Adrenal gland (tissue), 12 donors: ENCODE measurements around the gene PDE8A. TPM values are rescaled to one million over a fixed set of nuclear protein-coding genes. Genes with fewer than 3 reads are reported as not detected.
A peak's percentile ranks its signal among the peaks of the same experiment; 100 is the strongest.
"Not testable (repeated sequence)": the region's sequence is repeated elsewhere in the genome, so short reads cannot be mapped to it uniquely, and the experiment has no call there.

ENCODE experiments used
- DNase-seq, 7 donors: peaks; one replicate each; pipeline ENCODE4 v3.0.0-alpha.2; 2019 to 2020
- H3K27ac ChIP-seq, 5 donors: fragments of 200-600 bp; sonication (generic) in 4 of 5; 1 replicate in 3 of 5; 2 replicates in 2 of 5; pipeline versions ENCODE4 v1.5.1 to v1.8.0; 2016 to 2020; ENCODE audit warnings: mild to moderate bottlenecking in 1 of 5
- H3K27me3 ChIP-seq: fragments of 200-600 bp; 2 replicates; pipeline ENCODE4 v1.8.0; 2021
- H3K36me3 ChIP-seq, 2 donors: fragments of 200-600 bp; replicated peaks in 1 of 2; 1 replicate in 1 of 2; 2 replicates in 1 of 2; pipeline versions ENCODE4 v1.5.1 to v1.8.0; 2018 to 2022
- H3K4me1 ChIP-seq, 2 donors: fragments of 200-600 bp; replicated peaks in 1 of 2; 1 replicate in 1 of 2; 2 replicates in 1 of 2; pipeline versions ENCODE4 v1.5.1 to v1.8.0; 2018 to 2021
- H3K4me3 ChIP-seq, 4 donors: fragments of 200-600 bp; sonication (generic) in 3 of 4; one replicate each; pipeline ENCODE4 v1.5.1; 2016 to 2018
- H3K9me3 ChIP-seq, 3 donors: fragments of 200-600 bp; sonication (generic) in 1 of 3; replicated peaks in 1 of 3; 1 replicate in 2 of 3; 2 replicates in 1 of 3; pipeline versions ENCODE4 v1.5.1 to v1.8.0; 2016 to 2021
- CTCF ChIP-seq, 6 experiments: fragments of 450-650 bp in 4 of 6; fragments of 200-600 bp in 2 of 6; sonication (generic) in 1 of 6; IDR thresholded peaks; 1 replicate in 5 of 6; 2 replicates in 1 of 6; pipeline versions ENCODE4 v1.5.1 to v1.8.0; 2016 to 2021; ENCODE audit warnings: antibody characterized with exemption in 6 of 6, mild to moderate bottlenecking in 2 of 6, moderate library complexity in 1 of 6
- POLR2A ChIP-seq, 2 donors: fragments of 450-650 bp; IDR thresholded peaks; one replicate each; pipeline ENCODE4 v1.6.1; 2017; ENCODE audit warnings: antibody characterized with exemption in 2 of 2, mild to moderate bottlenecking in 2 of 2, moderate library complexity in 1 of 2
- WGBS, 4 donors: extraction: QIAGEN DNeasy Blood & Tissue Kit in 2 of 4; methylation state at CpG; one replicate each; pipeline versions ENCODE4 v1.1.5 to v1.1.7; 2013 to 2017; 5-methylcytosine and 5-hydroxymethylcytosine counted together
- intact Hi-C, 2 donors: fragments of 100-400 bp; cut with DNase I; formaldehyde crosslinking; loops; one replicate each; pipeline versions ENCODE4 v1.14.1 to v1.15.0; 2022 to 2023
- polyA plus RNA-seq, 3 donors: library from polyadenylated mRNA; stranded (reverse); fragments of 200-250 nt in 2 of 3; fragments of 350-450 nt in 1 of 3; fragmentation: Illumina TruSeq in 1 of 3; extraction: RNeasy Lipid Tissue Mini Kit (QIAGEN cat#74804) in 1 of 3; gene quantifications; one replicate each; pipeline ENCODE4 v1.2.3, GENCODE V29; 2013 to 2014
- total RNA-seq, 9 donors: library from RNA; depleted of rRNA in 4 of 9; stranded (reverse); fragments of >200 nt in 4 of 9; fragments of 120-200 nt in 1 of 9; fragmentation: NEBNext Ultra II Directional in 1 of 9; extraction: Animal tissue kit (Norgen Biotek cat#: 25700) in 1 of 9; gene quantifications; one replicate each; pipeline versions ENCODE4 v1.1.0 to v1.2.4, GENCODE V29; 2013 to 2023
- donor health status: healthy with polysubstance abuse.
- donor health status: Bipolar disorder and iron deficiency.
- donor health status: DM: yes; HTN: yes; CAD: no.
- donor health status: DM: no; HTN: no; CAD: no.
- donor health status: DM: no; HTN: no; CAD: no.
- donor health status: DM: yes; HTN: yes; CAD: no.

PDE8A gene
- total and polyA plus RNA-seq, 12 donors: 47.3 to 123 (median 66.4) TPM

- H3K27ac ChIP-seq: peak overlapping the region in 2 of 5 donors; percentile 84 to 85
- no peak for DNase-seq
- 45 to 55% (median 49%) methylated on average over 2 of the region's 2 CpGs for WGBS, 4 donors
- TF ChIP-seq POLR2A (IDR thresholded peaks at IDR 0.05) (no peak), CTCF (IDR thresholded peaks at IDR 0.05) (no peak)
- no peaks in the 10 kb centered on the region for H3K9me3 ChIP-seq
- no peaks in the 10 kb centered on the region for H3K36me3 ChIP-seq
- H3K4me1 ChIP-seq: peaks cover 32 to 63% of the 10 kb centered on the region in 2 donors
- no peaks in the 10 kb centered on the region for H3K27me3 ChIP-seq
- intact Hi-C loops: no loop called here
- no peak overlapping the region for H3K4me3 ChIP-seq
These were observed 27.8 kb downstream of the PDE8A start for GRCh38 chr15:85009435-85009834.

- no peak for DNase-seq
- no peak overlapping the region for H3K4me3 ChIP-seq
- H3K9me3 ChIP-seq: no peaks in the 10 kb centered on the region
- H3K27ac ChIP-seq: peak overlapping the region in 4 of 5 donors; percentile 57 to 85 (median 73)
- H3K4me1 ChIP-seq: peaks cover 32 to 60% of the 10 kb centered on the region in 2 donors
- TF ChIP-seq CTCF (IDR thresholded peaks at IDR 0.05) (no peak), POLR2A (IDR thresholded peaks at IDR 0.05) (no peak)
- H3K36me3 ChIP-seq: no peaks in the 10 kb centered on the region
- H3K27me3 ChIP-seq: no peaks in the 10 kb centered on the region
- intact Hi-C loops: no loop called here
These were observed 28.4 kb downstream of the PDE8A start for GRCh38 chr15:85010071-85010385.

- intact Hi-C loops: no loop called here
- WGBS, 4 donors: 2 to 15% (median 11%) methylated on average over 3 of the region's 3 CpGs
- H3K36me3 ChIP-seq: no peaks in the 10 kb centered on the region
- H3K27me3 ChIP-seq: no peaks in the 10 kb centered on the region
- DNase-seq: no peak
- TF ChIP-seq POLR2A (IDR thresholded peaks at IDR 0.05): no peak
- peak in 2 of 6 experiments; percentile 50 to 64 for TF ChIP-seq CTCF (IDR thresholded peaks at IDR 0.05)
- H3K27ac ChIP-seq: peak overlapping the region in 4 of 5 donors; percentile 57 to 85 (median 73)
- peak overlapping the region in 1 of 4 donors; percentile 17 for H3K4me3 ChIP-seq
- no peaks in the 10 kb centered on the region for H3K9me3 ChIP-seq
- H3K4me1 ChIP-seq: peaks cover 32 to 54% of the 10 kb centered on the region in 2 donors
These were observed 28.9 kb downstream of the PDE8A start for GRCh38 chr15:85010386-85011159.

- Histone ChIP-seq H3K9me3 (no peaks in the 10 kb centered on the region), H3K27ac (peak overlapping the region in 4 of 5 donors; percentile 57 to 85 (median 73)), H3K4me1 (peaks cover 32 to 52% of the 10 kb centered on the region in 2 donors), H3K27me3 (no peaks in the 10 kb centered on the region), H3K36me3 (no peaks in the 10 kb centered on the region), H3K4me3 (no peak overlapping the region)
- 8 to 30% (median 13%) methylated on average over 3 of the region's 3 CpGs for WGBS, 4 donors
- intact Hi-C loops: no loop called here
- DNase-seq: no peak
- TF ChIP-seq CTCF (IDR thresholded peaks at IDR 0.05) (no peak), POLR2A (IDR thresholded peaks at IDR 0.05) (no peak)
These were observed 29.5 kb downstream of the PDE8A start for GRCh38 chr15:85011160-85011571.

GRCh38 chr15:85011724-85012123 lies 30.1 kb downstream of the PDE8A start:
- Histone ChIP-seq H3K4me1 (peaks cover 32 to 55% of the 10 kb centered on the region in 2 donors), H3K27ac (peak overlapping the region in 1 of 5 donors; percentile 84)
- H3K4me3 ChIP-seq, H3K9me3 ChIP-seq, H3K36me3 ChIP-seq, intact Hi-C loops, DNase-seq, H3K27me3 ChIP-seq: not testable (repeated sequence)
- 93 to 100% (median 94%) methylated on average over 1 to 2 of the region's 2 CpGs for WGBS, 4 donors
